Kidney tubule cell (primary cell): Measurements from ENCODE around the gene SS18.
A peak's percentile ranks its signal among the peaks of the same experiment; 100 is the strongest.

Experiments
- DNase-seq: peaks from one replicate; pipeline ENCODE4 v3.0.0-alpha.2; 2018; ENCODE audit warnings: low spot score

Gene SS18

DNA sequence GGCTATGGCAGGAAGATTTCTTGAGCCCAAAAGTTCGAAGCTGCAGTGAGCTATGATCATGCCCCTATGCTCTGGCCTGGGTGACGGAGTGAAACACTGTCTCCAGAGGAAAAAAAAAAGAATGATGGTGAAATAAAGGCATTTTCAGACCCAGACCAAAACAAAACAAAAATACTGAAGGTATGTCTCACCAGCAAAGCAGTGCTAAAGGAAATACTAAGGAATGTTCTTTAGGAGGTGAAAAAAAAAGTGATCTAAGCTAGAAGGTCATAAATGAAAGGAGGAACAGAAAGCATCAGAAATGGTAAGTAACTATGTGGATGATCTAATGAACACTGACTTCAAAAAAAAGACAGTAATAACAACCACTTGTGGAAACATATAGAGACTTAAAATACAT lies 18.7 kb downstream of the SS18 start:
- no peak for DNase-seq

- no peak for DNase-seq
These were observed 19.4 kb downstream of the SS18 start for GRCh38 chr18:26071020-26071419.

DNA sequence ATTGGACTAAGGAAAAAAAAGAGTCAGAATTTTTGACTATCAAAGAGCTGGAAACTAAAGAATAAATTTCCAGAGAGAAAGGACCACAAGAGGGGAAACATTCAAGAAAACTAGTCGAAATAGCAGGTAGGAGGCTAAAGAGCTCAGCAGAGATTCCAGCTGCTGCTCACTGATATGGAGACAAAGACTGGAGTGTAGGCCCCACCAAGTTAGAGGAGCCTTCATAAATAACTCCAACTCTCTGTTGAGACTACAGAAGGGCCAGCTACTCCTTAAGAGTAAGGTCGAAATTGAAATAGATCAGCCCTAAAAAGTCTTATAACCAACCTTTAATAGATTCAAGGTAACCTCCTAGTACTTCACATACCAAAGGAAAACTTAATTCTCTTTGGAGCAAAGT lies 31.1 kb downstream of the SS18 start:
- no peak for DNase-seq

- DNase-seq: no peak
These were observed 33.1 kb downstream of the SS18 start for GRCh38 chr18:26057344-26057773.

GRCh38 chr18:26056291-26056690 lies 34.1 kb downstream of the SS18 start:
- DNase-seq: no peak

DNA sequence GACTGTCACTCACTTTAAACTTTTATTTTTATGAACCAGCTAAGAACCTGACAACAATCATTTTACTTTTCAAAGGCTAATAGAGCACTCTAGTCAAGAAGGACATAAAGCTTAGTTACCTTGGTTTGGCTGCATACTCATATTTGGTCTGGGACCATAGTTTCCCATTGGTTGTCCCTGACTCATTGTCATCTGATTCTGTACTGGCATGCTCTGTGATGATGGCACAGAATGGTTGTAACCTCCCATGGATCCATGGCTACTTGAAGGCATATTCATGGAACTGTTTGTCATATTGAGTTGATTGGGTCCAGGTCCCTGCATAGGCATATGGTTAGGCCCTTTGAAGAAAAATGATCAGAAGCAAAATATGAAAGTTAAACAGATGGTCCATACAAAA lies 37.9 kb downstream of the SS18 start:
- DNase-seq: peak; percentile 57

DNA sequence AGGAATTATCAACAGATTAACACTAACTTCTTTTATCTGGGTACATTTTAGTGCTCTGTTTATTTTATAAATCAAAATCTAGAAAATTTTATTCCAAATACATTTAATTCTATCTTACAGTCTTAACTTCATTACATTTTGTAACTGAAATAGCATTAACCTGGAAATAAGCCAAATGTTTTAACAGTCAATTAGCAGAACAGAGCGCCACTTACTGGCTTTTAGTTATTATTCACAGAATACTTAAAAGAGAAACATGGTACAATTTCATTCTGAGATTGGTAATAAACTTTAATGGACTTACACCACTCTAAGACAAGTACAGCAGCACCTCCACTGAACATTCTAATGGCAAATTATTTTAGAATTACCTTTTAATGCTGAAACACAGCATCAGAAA lies 38.6 kb downstream of the SS18 start:
- DNase-seq: no peak

- no peak for DNase-seq
These were observed 43.9 kb downstream of the SS18 start for GRCh38 chr18:26046419-26047077.

DNA sequence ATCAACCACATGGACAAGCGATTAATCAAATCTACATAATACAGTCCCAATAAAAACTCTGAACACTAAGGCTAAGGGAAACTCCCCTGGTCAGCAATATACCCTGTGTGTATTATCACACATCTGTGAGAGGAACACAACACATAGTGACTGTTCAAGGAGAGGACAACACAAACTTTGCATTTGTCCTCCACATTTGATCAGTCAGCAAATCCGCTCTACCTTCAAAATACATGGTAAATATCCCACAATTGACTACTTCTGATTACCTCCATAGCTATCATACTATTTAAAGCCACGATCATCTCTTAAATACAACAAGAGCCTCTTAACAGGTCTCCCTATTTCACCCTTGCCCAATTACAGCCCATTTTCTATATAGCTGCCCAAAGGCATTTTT lies 45.6 kb downstream of the SS18 start:
- DNase-seq: no peak

DNA sequence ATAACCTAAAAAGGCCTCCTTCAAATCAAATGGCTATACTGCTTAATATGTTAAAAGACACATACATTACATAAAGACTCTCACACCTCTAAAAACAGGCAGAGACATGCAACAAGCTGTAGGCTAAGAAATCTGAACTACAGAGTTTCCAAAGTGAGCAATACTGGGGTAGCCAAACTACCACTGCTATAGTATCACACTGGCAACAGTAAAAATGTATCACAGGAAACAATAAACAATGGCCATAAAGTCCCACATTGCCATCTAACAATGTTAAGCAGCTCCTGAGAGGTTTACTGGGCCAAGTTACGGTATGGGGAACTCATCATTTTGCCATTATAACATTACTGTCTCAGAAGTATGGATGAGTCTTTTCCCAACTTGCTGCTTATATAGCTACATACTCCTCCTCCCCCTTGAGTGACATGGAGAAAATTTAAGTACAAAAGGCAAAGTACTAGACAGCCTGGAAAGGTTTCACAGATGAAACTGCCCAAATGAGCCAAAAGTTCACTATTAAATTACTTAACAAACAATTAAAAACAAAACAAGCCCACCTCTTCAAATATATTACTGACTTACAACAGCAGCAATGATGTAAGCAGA lies 50.3 kb downstream of the SS18 start:
- DNase-seq: no peak

- no peak for DNase-seq
These were observed 51.2 kb downstream of the SS18 start for GRCh38 chr18:26039203-26039602.

DNA sequence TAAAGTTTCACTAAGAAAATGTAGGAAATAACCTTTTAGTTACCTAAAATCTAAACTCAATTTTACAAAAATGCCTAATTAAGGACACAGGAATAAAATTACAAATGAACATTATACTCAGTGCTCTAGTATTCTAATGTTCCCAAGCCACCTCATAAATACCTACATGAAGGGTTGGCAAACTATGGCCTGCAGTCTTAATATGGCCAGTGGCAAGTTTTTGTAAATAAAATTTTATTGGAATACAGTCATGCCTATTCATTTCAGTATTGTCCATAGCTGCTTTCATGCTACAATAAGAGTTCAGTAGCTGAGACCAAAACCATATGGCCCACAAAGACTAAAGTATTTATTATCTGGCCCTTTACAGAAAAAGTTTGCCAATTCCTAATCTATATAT lies 53.8 kb downstream of the SS18 start:
- DNase-seq: no peak

- DNase-seq: no peak
These were observed 55.4 kb downstream of the SS18 start for GRCh38 chr18:26034850-26035497.

GRCh38 chr18:26022585-26022984 lies 67.8 kb downstream of the SS18 start:
- DNase-seq: no peak

DNA sequence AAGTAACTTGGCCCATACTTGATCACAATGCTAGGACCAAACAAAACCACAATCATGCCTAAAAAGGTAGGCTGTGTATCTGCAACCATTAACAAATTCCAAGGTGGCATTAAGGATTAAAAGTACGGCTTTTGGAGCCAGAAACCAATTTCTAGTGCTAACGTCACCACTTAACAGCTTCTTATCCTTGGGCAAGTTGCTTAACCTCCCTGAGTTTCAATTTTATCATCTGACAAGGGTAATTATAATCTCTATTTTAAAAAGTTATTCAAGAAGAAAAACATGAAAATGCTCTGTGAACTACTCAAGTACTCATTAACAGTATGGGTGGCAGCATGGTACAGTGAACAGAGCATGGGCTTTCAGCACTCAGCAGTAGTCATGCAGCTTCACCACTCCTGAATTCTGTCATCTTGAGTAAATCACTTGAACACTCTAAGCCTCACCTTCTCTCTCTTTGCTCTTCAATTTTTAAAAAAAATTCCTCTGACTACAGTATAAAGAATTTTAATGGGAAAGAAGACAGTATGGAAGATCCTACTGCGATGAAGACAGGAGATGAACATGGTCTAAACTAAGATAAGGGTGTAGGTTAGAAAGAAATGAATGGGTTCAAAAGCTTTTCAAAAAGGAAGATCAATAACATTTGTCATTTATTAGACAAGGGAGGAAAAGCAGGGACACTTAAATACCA lies 69.2 kb downstream of the SS18 start:
- peak; percentile 40 for DNase-seq

DNA sequence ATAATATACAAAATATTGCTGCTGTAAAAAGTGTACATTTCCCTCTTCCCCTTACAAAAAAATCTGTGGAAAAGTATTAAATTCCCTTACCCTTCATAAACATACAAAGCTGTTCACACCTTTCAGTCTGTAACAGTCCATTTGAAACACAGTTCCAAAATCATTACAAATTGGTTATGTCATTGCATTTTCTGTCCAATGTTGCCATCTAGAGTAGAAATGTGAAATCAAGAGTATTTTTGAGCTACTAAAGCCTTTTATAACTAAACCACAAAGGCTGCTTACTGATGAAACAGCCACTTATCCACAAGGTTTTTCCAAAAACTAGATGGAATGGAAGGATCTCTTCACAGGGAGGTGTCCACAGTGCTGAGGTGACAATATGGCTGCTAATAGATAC lies 72.5 kb downstream of the SS18 start:
- no peak for DNase-seq

DNA sequence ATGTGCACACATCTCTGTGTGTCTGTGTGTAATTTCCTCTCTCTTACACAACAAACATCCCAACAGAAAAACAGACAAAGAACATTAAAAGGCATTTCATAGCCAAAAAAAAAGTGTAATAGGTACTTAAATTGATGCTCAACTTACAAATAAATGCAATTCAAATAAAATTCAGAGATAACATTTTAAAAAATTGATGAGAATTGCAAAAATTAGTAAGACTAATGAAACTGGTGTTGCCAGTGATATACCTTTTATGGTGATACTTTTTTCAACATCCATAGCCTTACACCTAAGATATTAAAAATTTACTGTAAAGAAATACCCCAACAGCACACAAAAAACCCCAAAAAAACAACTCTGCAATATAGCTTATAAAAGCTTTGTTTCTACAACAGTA lies 76.0 kb downstream of the SS18 start:
- DNase-seq: no peak

DNA sequence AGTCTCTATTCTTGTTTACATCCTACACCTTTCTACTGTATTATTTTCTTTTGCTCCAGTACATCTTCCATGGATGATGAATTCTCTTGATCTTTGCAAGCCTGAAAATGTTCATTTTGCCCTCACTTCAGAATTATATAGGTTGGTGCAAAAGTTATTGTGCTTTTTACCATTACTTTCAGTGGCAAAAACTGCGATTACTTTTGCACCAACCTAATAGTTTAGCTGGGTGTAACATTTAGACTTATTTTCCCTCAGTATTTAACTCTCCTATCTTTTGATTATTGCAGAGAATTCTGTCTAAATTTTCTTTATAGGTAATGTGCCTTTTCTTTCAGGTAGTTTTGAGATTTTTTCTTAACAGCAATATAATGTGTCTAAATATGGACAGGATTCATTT lies 81.8 kb downstream of the SS18 start:
- DNase-seq: no peak

- DNase-seq: peak; percentile 36
These were observed 82.3 kb downstream of the SS18 start for GRCh38 chr18:26008096-26008495.

DNA sequence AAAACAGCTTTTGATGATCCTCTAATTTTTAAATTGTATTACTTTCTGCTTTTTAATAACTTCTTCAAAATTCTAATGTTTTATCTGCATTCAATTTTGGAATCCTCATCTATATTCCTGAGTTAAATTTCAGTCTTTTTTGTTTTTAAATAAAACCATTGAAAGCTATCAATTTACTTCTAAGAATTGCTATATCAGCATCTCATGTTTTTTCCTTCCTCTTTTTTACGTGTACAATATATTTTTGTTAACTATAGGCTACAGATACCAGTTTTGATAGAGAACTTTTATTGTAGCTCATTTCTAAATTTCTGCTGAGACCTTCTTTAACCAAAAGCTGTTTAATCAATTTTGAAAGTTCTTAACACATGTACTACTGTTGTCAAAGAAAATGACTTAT lies 84.5 kb downstream of the SS18 start:
- DNase-seq: no peak

- peak; percentile 9 for DNase-seq
These were observed 85.6 kb downstream of the SS18 start for GRCh38 chr18:26004832-26005231.

- DNase-seq: no peak
These were observed 86.6 kb downstream of the SS18 start for GRCh38 chr18:26003817-26004216.

GRCh38 chr18:26003356-26003755 lies 87.1 kb downstream of the SS18 start:
- peak; percentile 25 for DNase-seq
